OCI-LY3 (cell line): ENCODE measurements around the gene CEP104.

Experiments
- EZH2phosphoT487 ChIP-seq: fragments of 200-600 bp; shearing (Covaris generic); IDR thresholded peaks from 2 replicates; pipeline ENCODE4 v1.6.1; 2018; ENCODE audit warnings: antibody characterized with exemption, mixed run types, low read depth
- TF ChIP-seq, protein P1 (sequence below): fragments of 200-600, 300-600 bp; sonication (generic); IDR thresholded peaks from 2 replicates; pipeline ENCODE4 v1.5.1; 2014; ENCODE audit warnings: antibody characterized with exemption, low read length, low read depth

DNA sequence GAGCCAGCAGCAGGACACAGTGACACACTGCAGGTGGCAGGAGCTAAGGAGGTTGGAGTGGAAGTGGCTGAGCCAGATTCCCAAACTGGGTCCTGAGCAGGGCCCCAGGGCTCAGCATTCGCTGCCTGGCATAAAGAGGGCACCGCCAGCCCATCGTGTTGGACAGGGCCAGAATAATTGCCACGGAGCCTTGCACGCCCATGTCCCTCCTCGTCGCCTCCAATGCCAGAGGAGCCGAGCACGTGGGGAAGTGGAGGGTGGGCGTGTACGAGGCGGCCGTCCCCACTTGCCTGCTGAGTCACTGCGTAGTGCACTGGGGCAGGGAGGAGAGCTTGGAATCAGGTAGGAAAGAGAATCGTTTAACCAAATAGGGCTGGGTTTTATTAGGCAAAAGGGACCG, 34.6 kb downstream of the CEP104 start:
- TF ChIP-seq, protein P1, sequence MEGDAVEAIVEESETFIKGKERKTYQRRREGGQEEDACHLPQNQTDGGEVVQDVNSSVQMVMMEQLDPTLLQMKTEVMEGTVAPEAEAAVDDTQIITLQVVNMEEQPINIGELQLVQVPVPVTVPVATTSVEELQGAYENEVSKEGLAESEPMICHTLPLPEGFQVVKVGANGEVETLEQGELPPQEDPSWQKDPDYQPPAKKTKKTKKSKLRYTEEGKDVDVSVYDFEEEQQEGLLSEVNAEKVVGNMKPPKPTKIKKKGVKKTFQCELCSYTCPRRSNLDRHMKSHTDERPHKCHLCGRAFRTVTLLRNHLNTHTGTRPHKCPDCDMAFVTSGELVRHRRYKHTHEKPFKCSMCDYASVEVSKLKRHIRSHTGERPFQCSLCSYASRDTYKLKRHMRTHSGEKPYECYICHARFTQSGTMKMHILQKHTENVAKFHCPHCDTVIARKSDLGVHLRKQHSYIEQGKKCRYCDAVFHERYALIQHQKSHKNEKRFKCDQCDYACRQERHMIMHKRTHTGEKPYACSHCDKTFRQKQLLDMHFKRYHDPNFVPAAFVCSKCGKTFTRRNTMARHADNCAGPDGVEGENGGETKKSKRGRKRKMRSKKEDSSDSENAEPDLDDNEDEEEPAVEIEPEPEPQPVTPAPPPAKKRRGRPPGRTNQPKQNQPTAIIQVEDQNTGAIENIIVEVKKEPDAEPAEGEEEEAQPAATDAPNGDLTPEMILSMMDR, result no peak
- TF ChIP-seq EZH2phosphoT487, result no peak
